Measurements from ENCODE around the gene FGF8.

DNA sequence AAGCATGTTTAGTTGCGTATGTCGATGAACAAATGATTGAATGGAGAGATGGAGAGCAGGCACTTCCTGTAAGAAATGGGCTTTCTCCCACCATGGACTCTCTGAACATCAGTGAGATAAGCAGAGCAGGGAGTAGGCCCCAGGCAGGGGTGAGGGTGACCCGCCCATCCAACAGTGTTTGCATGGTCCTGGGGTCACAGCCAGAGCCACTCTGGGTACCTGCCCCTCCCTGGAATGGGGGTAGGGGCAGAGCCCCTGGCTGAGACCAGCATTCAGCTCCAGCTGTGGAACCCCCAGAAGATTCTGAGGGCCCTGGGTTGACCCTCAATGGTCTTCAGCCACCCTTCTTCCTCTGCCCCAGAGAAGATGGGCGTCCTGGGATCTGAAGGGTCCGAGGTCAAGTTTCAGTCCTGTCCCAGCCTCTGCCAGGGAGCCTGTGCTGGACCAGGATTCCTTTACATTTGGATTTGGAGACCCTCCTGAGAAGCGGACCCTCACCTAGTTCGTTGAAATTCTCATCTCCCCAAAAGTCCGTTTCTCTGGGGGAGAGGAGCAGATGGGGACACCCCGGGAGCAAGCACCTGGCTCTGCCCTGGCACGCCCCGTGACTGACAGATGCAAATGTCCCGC lies 2.4 kb upstream of the FGF8 start:
- TF ChIP-seq POLR2AphosphoS5 (IDR thresholded peaks at IDR 0.05; ENCODE audit: low read depth): no peak
- no peak for TF ChIP-seq CTCF (IDR thresholded peaks at IDR 0.05; ENCODE audit: insufficient read depth, low read length)

Data from HL-60 (cell line).